ENCODE measurements around the gene AFF4. TPM values are rescaled to one million over a fixed set of nuclear protein-coding genes. Genes with fewer than 3 reads are reported as not detected.

AFF4 gene
- total and polyA plus RNA-seq, 2 experiments from 2014 or later, result 31.3 to 46.3 TPM

DNA sequence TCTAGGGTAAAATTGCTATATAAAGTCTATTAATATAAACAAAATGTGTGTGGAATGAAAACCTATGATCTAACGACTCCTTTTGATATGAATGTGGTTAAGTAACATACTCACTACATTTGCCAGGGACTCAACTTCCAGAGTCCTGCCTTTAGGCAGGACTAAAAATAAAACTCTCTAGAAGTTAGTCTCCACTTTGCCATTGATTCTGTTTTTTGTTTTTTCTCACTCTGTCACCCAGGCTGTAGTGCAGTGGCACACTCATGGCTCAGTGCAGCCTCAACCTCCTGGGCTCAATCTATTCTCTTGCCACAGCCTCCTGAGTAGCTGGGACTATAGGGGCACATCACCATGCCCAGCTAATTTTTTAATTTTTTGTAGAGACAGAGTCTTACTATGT lies 32.9 kb upstream of the AFF4 start:
- H3K27me3 Mint-ChIP-seq (ENCODE audit: insufficient read depth, low read depth, poor library complexity), result no peaks in the 10 kb centered on the region
- H3K27ac Mint-ChIP-seq, result no peak overlapping the region
- TF ChIP-seq CREB1 (CRISPR knock-in tag; IDR thresholded peaks at IDR 0.05; ENCODE audit: low read depth), result no peak
- TF ChIP-seq EZH2 (IDR thresholded peaks at IDR 0.05; ENCODE audit: low read depth, unreplicated experiment), result no peak
- TF ChIP-seq, protein P1, sequence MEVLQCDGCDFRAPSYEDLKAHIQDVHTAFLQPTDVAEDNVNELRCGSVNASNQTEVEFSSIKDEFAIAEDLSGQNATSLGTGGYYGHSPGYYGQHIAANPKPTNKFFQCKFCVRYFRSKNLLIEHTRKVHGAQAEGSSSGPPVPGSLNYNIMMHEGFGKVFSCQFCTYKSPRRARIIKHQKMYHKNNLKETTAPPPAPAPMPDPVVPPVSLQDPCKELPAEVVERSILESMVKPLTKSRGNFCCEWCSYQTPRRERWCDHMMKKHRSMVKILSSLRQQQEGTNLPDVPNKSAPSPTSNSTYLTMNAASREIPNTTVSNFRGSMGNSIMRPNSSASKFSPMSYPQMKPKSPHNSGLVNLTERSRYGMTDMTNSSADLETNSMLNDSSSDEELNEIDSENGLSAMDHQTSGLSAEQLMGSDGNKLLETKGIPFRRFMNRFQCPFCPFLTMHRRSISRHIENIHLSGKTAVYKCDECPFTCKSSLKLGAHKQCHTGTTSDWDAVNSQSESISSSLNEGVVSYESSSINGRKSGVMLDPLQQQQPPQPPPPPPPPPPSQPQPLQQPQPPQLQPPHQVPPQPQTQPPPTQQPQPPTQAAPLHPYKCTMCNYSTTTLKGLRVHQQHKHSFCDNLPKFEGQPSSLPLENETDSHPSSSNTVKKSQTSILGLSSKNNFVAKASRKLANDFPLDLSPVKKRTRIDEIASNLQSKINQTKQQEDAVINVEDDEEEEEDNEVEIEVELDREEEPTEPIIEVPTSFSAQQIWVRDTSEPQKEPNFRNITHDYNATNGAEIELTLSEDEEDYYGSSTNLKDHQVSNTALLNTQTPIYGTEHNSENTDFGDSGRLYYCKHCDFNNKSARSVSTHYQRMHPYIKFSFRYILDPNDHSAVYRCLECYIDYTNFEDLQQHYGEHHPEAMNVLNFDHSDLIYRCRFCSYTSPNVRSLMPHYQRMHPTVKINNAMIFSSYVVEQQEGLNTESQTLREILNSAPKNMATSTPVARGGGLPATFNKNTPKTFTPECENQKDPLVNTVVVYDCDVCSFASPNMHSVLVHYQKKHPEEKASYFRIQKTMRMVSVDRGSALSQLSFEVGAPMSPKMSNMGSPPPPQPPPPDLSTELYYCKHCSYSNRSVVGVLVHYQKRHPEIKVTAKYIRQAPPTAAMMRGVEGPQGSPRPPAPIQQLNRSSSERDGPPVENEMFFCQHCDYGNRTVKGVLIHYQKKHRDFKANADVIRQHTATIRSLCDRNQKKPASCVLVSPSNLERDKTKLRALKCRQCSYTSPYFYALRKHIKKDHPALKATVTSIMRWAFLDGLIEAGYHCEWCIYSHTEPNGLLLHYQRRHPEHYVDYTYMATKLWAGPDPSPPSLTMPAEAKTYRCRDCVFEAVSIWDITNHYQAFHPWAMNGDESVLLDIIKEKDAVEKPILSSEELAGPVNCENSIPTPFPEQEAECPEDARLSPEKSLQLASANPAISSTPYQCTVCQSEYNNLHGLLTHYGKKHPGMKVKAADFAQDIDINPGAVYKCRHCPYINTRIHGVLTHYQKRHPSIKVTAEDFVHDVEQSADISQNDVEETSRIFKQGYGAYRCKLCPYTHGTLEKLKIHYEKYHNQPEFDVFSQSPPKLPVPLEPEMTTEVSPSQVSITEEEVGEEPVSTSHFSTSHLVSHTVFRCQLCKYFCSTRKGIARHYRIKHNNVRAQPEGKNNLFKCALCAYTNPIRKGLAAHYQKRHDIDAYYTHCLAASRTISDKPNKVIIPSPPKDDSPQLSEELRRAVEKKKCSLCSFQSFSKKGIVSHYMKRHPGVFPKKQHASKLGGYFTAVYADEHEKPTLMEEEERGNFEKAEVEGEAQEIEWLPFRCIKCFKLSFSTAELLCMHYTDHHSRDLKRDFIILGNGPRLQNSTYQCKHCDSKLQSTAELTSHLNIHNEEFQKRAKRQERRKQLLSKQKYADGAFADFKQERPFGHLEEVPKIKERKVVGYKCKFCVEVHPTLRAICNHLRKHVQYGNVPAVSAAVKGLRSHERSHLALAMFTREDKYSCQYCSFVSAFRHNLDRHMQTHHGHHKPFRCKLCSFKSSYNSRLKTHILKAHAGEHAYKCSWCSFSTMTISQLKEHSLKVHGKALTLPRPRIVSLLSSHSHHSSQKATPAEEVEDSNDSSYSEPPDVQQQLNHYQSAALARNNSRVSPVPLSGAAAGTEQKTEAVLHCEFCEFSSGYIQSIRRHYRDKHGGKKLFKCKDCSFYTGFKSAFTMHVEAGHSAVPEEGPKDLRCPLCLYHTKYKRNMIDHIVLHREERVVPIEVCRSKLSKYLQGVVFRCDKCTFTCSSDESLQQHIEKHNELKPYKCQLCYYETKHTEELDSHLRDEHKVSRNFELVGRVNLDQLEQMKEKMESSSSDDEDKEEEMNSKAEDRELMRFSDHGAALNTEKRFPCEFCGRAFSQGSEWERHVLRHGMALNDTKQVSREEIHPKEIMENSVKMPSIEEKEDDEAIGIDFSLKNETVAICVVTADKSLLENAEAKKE (CRISPR knock-in tag; IDR thresholded peaks at IDR 0.05), result no peak
- TF ChIP-seq, protein P2, sequence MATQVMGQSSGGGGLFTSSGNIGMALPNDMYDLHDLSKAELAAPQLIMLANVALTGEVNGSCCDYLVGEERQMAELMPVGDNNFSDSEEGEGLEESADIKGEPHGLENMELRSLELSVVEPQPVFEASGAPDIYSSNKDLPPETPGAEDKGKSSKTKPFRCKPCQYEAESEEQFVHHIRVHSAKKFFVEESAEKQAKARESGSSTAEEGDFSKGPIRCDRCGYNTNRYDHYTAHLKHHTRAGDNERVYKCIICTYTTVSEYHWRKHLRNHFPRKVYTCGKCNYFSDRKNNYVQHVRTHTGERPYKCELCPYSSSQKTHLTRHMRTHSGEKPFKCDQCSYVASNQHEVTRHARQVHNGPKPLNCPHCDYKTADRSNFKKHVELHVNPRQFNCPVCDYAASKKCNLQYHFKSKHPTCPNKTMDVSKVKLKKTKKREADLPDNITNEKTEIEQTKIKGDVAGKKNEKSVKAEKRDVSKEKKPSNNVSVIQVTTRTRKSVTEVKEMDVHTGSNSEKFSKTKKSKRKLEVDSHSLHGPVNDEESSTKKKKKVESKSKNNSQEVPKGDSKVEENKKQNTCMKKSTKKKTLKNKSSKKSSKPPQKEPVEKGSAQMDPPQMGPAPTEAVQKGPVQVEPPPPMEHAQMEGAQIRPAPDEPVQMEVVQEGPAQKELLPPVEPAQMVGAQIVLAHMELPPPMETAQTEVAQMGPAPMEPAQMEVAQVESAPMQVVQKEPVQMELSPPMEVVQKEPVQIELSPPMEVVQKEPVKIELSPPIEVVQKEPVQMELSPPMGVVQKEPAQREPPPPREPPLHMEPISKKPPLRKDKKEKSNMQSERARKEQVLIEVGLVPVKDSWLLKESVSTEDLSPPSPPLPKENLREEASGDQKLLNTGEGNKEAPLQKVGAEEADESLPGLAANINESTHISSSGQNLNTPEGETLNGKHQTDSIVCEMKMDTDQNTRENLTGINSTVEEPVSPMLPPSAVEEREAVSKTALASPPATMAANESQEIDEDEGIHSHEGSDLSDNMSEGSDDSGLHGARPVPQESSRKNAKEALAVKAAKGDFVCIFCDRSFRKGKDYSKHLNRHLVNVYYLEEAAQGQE (IDR thresholded peaks at IDR 0.05; ENCODE audit: unreplicated experiment), result no peak
- TF ChIP-seq JUNB (IDR thresholded peaks at IDR 0.05; ENCODE audit: unreplicated experiment), result no peak
- TF ChIP-seq, protein P3, sequence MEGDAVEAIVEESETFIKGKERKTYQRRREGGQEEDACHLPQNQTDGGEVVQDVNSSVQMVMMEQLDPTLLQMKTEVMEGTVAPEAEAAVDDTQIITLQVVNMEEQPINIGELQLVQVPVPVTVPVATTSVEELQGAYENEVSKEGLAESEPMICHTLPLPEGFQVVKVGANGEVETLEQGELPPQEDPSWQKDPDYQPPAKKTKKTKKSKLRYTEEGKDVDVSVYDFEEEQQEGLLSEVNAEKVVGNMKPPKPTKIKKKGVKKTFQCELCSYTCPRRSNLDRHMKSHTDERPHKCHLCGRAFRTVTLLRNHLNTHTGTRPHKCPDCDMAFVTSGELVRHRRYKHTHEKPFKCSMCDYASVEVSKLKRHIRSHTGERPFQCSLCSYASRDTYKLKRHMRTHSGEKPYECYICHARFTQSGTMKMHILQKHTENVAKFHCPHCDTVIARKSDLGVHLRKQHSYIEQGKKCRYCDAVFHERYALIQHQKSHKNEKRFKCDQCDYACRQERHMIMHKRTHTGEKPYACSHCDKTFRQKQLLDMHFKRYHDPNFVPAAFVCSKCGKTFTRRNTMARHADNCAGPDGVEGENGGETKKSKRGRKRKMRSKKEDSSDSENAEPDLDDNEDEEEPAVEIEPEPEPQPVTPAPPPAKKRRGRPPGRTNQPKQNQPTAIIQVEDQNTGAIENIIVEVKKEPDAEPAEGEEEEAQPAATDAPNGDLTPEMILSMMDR (conservative IDR thresholded peaks at IDR 0.05; ENCODE audit: low read depth in 2 of 2), result no peak
- TF ChIP-seq STAT1 (IDR thresholded peaks at IDR 0.05; ENCODE audit: unreplicated experiment), result no peak
- TF ChIP-seq ZNF114 (CRISPR knock-in tag; IDR thresholded peaks at IDR 0.05), result no peak
- TF ChIP-seq, protein P4, sequence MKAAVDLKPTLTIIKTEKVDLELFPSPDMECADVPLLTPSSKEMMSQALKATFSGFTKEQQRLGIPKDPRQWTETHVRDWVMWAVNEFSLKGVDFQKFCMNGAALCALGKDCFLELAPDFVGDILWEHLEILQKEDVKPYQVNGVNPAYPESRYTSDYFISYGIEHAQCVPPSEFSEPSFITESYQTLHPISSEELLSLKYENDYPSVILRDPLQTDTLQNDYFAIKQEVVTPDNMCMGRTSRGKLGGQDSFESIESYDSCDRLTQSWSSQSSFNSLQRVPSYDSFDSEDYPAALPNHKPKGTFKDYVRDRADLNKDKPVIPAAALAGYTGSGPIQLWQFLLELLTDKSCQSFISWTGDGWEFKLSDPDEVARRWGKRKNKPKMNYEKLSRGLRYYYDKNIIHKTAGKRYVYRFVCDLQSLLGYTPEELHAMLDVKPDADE (IDR thresholded peaks at IDR 0.05), result no peak
- no peak for TF ChIP-seq ZNF331 (CRISPR knock-in tag; IDR thresholded peaks at IDR 0.05; ENCODE audit: low read depth)
- TF ChIP-seq POLR2AphosphoS5 (IDR thresholded peaks at IDR 0.05; ENCODE audit: low read depth), result no peak
- TF ChIP-seq NANOG (IDR thresholded peaks at IDR 0.05; ENCODE audit: borderline replicate concordance), result no peak
- TF ChIP-seq EZH2phosphoT487 (IDR thresholded peaks at IDR 0.05; ENCODE audit: unreplicated experiment), result no peak
- H3K4me3 ChIP-seq, result no peak overlapping the region
- H3K4me1 Mint-ChIP-seq, result no peaks in the 10 kb centered on the region
- H3K79me2 ChIP-seq (replicated peaks; ENCODE audit: insufficient read depth), result no peaks in the 10 kb centered on the region
- H3K4me1 ChIP-seq (ENCODE audit: insufficient read depth), result no peaks in the 10 kb centered on the region
- H2AFZ ChIP-seq, result no peak overlapping the region
- no peaks in the 10 kb centered on the region for H3K9me2 ChIP-seq (ENCODE audit: insufficient read depth)
- no peaks in the 10 kb centered on the region for H3K9me3 Mint-ChIP-seq
- peaks cover 4% of the 10 kb centered on the region; the same call in 2 of the 3 replicates for H3K36me3 Mint-ChIP-seq (ENCODE audit: low read depth)
- no peaks in the 10 kb centered on the region for H3K27me3 ChIP-seq (ENCODE audit: insufficient read depth)
- ATAC-seq (no peak), DNase-seq (ENCODE audit: low spot score) (no peak)
- H4K20me1 ChIP-seq (replicated peaks; ENCODE audit: insufficient read depth), result no peaks in the 10 kb centered on the region
- no peak overlapping the region for H3K27ac ChIP-seq (ENCODE audit: low read depth)
- H3K4me3 Mint-ChIP-seq, result no peak overlapping the region
- no peak overlapping the region for H3K4me2 ChIP-seq
- H3K36me3 ChIP-seq (ENCODE audit: insufficient read depth), result no peaks in the 10 kb centered on the region
- H3F3A ChIP-seq (replicated peaks; ENCODE audit: low read depth), result no peaks in the 10 kb centered on the region

All from GM23338 (cell line).